Renal cortical epithelial cell (primary cell): ENCODE data around the gene SLC25A46. TPM values are rescaled to one million over a fixed set of nuclear protein-coding genes. Genes with fewer than 3 reads are reported as not detected.
A peak's percentile ranks its signal among the peaks of the same experiment; 100 is the strongest.
"Not testable (repeated sequence)": the region's sequence is repeated elsewhere in the genome, so short reads cannot be mapped to it uniquely, and the experiment has no call there.

Experiments used
- DNase-seq: peaks from one replicate; pipeline ENCODE4 v3.0.0-alpha.2; 2011; ENCODE audit warnings: low read depth
- total RNA-seq: library from RNA; depleted of rRNA; stranded (reverse); fragments of >200 nt; gene quantifications from 2 replicates; pipeline ENCODE4 v1.2.3, GENCODE V29; 2014

Gene SLC25A46
- 96.4 and 119 TPM in 2 replicates for total RNA-seq

DNA sequence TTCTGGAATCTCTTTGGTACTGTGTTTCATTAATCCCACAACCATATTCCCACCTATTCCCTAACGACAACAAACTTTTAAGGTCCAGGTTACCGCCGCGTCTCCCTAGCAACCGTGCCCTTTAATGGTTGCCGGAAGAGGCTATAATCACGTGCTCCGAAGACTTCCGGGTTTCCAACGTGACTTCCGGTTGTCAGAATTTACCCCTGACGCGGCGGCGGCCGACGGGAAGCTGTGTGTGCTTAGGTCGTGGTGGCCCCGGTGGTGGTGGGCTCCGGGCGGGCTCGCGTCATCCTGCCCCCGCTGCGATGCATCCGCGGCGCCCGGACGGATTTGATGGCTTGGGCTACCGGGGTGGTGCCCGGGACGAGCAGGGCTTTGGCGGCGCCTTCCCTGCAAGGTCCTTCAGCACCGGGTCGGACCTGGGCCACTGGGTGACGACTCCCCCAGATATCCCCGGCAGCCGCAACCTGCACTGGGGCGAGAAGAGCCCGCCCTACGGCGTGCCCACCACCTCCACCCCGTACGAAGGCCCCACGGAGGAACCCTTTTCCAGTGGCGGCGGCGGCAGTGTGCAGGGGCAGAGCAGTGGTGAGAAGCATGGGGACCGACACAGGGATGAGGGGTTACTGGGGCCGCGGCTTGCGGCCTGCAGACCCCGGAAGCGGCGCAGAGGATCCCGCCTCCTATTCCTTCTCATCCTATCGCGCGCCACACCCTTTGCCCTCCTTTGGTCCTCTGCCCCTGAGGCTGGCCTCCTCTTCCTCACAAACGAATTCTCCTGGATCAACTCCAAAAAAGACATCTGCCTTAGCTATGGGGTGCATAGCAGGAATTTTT is at the start of gene SLC25A46:
TSS of gene SLC25A46 (plus strand) at position 196 of the 840 bp plus-strand sequence. CDS start at position 309, 113 bp downstream.
- DNase-seq: peak; percentile 86

DNA sequence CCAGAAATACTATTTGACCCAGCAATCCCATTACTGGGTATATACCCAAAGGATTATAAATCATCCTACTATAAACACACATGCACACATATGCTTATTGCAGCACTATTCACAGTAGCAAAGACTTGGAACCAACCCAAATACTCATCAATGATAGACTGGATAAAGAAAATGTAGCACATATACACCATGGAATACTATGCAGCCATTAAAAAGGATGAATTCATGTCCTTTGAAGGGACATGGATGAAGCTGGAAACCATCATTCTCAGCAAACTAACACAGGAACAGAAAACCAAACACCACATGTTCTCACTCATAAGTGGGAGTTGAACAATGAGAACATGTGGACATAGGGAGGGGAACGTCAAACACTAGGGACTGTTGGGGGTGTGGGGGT is 48.2 kb upstream of the SLC25A46 start:
- not testable (repeated sequence) for DNase-seq

DNA sequence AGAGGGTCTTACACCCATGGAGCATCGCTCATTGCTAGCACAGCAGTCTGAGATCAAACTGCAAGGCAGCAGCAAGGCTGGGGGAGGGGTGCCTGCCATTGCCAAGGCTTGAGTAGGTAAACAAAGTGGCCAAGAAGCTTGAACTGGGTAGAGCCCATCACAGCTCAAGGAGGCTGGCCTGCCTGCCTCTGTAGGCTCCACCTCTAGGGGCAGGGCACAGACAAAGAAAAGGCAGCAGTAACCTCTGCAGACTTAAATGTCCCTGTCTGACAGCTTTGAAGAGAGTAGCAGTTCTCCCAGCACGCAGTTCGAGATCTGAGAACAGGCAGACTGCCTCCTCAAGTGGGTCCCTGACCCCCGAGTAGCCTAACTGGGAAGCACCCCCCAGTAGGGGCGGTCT is 46.1 kb upstream of the SLC25A46 start:
- DNase-seq: not testable (repeated sequence)

DNA sequence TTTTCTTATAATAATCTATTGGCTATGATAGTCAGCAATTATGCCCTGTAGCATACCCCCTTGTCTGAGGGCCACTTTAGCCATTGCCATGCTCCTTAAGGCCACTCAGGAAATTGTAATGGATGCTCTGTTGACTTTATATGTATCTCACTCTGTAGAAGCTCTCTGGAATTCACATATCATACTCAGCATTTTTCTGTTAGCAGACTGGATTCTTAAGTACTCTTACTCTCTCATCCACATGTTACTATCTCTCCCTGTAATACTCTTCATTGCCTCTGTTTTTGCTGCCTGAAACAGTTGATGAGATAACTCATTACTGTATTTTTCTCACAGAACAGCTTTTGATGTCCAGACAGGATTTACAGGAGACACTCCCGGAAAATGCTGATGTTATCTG is 36.5 kb upstream of the SLC25A46 start:
- DNase-seq: no peak

DNA sequence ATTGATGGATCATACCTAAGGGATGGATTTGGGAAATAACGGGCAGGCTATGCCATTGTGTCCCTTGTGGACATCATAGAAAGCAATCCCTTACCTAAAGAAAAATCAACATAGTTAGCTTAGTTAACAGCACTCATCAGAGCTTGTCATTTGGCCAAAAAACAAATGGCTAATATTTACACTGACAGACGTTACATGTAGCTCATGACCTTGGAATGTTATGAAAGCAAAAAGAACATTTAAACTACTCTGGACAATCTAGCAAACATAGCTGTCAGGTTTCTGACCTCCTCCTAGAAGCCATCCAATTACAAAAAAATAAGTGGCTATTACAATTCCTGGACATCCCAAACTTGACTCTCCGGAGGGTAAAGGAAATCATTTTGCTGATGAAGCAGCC is 36.1 kb upstream of the SLC25A46 start:
- no peak for DNase-seq

DNA sequence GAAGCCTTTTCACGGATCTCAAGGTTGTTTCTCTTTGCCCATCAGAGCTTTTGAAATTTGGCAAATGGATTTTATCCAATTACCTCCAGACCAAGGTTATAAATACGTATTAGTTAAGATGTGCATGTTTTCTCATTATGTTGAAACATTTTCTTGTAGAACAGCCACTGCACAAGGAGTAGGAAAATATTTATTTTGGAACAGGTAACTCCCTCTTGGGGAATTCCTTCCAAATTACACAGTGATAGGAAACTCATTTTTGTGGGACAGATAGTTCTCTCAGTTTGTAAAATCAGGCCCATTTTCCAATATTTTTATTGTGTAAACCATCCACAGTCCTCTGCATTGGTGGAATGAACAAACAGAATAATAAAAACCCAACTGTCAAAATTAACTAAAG is 35.3 kb upstream of the SLC25A46 start:
- DNase-seq: no peak

DNA sequence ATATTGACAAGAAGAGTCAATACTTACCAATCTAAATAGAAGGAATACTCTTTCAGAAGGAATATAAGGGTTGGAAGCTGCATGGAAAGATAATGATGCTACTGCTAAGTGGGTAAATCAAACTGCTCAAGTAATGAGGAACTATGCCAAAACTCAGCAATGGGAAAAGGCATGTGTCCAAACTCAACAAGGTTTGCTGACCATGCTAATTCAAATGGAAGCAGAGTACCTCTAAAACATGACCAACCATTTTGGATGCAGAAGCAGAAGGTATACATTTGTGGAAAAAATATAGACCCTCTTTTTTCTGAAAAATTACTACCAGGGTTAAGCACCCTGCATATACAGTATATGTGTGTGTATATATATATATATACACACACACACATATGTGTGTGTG is 33.5 kb upstream of the SLC25A46 start:
- no peak for DNase-seq

DNA sequence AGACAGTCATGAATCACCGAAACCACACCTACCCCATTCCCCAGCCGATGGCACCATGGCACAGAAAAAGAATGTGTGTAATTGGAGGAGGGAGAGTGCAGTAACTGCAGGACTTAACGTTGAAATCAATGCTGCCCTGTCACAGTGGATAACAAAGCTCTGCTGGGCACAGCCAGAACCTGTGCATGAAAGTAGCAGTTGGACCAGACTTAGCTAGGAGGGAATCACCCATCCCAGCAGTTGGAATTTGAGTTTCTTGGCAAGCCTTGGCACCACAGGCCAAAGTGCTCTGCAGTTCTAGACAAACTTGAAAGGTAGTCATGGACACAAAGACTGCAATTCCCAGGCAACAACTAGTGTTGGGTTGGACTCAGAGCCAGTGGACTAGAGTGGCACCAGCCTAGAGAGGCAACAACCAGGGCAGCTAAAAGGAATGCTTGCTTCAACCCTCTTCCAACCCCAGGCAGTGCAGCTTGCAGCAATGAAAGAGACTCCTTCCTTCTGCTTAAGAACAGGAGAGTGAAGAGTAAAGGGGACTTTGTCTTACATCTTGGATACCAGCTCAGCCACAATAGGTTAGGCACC is 31.5 kb upstream of the SLC25A46 start:
- DNase-seq: no peak

DNA sequence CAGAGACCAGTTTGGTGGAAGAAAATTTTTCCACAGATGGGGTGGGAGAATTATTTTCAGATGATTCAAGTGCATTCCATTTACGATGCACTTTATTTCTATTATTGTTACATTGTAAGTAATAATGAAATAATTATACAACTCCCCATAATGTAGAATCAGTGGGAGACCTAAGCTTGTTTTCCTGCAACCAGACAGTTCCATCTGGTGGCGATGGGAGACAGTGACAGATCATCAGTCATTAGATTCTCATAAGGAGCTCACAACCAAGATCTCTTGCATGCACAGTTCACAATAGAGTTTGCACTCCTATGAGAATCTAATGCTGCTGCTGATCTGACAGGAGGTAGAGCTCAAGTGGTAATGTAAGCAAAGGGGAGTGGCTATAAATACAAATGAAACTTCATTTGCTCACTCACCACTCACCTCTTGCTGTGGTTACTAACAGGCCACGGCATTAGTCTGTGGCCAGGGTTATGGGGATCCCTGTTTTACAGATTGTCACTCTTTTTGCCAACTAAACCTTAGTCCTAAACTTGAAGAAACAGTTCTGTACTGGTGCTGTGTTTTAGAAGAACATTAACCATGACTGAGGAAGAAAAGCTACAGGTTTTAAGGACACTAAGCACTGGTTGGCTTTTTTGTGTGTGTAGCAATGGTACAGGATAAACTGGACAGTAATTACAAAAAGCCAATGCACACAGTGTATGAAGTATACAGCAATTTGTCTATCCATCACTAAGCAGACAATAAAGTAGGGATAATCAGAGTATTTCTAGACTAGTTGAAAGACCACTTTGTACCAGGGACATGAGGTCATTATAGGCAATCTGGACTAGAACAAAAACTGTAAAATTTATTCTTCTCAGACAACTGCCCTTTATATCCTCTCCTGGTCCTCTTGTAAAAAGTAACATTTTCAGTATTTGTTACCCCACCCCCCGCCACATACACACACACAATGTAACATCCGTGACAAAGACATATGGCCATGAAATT is 22.3 kb upstream of the SLC25A46 start:
- DNase-seq: no peak

DNA sequence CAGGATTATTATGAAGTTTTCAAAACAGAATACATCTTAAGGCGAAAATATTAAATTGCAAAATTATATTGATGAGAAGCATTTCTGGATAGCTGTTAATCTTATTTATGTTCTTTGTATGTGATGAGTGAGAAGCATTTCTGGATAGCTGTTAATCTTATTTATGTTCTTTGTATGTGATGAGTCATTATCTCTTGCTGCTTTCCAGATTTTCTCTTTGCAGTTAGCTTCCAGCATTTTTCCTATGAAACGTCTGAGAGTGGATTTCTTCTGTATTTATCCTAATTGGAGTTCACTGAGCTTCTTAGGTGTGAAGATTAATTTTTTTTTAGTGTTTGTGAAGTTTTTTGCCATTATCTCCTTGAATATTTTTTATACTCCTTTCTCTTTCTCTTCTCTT is 20.5 kb upstream of the SLC25A46 start:
- DNase-seq: no peak

DNA sequence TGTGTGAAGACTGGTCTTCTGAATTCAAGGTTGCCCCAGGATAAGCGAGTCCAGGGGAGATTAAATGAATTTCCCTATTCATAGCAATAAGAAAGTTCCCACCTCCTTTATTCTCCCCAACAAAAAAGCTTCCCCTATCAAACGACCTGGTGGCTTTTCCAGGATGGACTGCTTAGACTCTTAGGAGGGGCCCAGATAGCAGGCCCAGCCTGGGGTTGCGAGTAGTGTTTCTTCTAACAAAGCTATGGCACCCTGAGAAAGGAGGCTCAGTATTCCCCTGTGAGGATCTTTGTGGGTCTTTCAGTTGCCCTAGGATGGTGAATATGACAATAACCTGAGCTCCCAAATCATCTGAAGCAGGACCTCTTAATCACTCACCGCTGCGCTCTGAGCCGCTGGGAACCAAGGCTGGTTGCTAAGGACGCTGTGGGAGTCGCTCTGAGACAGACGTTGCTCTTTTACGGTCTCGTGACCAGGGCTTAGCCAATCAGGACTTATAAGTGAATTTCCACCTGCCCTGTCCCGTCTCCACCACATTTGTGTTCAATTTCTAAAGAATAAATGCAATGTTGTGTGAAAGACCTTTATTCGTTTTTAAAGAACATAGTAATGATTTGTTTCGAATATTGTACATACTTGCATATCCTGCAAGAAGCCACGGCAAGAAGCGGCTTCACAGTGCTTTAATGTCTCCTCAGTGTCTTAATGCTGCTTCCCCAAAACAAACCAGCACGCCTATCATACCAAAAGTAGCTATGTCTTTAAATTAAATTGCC is 12.4 kb upstream of the SLC25A46 start, which contains the start of gene TMEM232:
TSS of gene TMEM232 (minus strand) at position 423 of the 776 bp plus-strand sequence. CDS start 59,319 bp downstream, outside the sequence.
- DNase-seq: peak; percentile 88

DNA sequence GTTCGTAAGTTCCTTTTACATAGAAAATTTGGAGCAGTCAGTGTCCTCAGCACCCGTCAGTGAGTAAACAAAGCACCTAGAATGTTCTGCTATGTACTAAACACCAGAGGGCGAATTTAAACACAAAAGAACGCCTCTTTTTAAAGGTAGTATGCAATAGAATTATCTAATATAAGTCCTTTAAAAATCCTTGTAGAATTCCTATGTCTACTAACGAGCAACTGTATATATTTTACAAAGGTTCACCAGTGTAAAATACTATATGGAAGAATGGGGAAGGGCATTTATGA is 11.8 kb upstream of the SLC25A46 start:
- DNase-seq: peak; percentile 26

DNA sequence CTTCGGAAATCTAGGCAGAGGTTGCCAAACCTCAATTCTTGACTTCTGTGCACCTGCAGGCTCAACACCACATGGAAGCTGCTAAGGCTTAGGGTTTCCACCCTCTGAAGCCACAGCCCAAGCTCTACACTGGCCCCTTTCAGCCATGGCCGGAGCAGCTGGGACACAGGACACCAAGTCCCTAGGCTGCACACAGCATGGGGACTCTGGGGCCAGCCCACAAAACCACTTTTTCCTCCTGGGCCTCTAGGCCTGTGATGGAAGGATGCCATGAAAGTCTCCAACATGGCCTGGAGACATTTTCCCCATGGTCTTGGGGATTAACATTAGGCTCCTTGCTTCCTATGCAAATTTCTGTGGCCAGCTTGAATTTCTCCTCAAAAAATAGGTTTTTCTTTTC is 7.3 kb upstream of the SLC25A46 start:
- DNase-seq: not testable (repeated sequence)

DNA sequence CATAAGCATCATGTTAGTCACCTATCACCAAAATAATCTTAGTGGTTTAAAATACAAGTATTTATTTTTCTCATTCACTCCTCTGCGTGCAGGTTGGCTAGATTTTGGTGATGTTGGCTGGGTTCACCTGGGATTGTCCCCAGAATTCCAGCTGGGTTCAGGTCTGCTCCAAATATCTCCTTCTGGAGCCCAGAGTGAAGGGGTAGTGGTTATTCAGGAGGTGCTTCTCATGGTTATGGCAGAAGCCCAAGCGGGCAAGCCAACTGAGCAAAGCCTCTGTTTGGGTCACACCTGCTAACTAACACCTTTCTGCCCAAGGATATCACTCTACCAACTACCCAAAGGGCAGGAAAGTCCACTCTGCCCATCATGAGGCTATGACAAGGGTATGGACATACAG is 4.7 kb upstream of the SLC25A46 start:
- no peak for DNase-seq

DNA sequence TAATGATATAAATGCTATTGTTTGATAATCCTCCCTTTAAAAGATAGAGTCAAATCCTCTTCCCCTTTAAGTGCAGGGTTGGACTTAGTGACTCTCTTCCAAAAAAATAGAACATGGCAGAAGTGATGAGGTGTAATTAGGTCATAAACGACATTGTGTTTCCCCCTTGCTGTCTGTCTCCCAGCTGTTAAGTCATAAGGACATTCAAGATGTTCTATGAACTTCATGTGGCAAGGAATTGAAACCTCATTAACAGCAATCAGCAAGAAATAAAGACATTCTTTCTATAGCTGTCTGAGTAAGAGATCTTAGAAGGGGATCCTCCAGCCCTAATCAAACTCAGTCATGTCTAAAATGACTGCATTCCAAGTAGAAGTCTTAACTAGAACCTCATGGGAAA is 3.3 kb upstream of the SLC25A46 start:
- no peak for DNase-seq

DNA sequence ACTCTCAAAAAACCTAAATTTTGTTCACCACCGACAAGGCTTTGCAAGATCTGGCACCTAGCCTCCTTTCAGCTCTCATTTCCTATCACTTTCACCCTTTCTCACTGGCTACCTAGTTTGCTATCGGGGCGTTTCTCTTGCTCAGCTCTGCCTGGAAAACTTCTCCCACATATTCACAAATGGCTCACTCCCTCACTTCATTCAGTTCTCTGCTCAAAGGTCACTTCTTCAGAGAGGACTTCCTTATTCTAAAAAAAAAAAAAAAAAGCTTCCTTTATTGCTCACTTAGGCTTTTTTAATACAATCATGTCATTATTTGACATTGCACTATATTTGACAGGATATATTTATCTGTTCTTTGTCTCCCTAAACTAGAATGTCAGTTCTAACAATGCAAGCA is 2.1 kb upstream of the SLC25A46 start:
- no peak for DNase-seq

DNA sequence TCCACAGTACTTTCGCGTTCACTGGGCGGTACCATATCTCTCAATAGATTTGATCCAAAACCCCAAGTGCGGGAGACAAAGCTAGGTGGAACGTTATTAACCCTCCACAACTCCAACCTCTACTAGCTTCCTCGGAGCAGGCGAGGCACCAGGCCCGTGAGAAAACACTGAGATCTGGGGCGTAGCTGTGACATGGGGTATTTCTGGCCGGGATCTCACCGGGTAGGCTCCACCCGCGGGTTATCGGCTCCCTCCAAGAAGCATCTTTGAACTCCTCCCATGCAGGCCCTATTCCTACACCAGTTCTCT is 350 bp upstream of the SLC25A46 start:
- DNase-seq: no peak

DNA sequence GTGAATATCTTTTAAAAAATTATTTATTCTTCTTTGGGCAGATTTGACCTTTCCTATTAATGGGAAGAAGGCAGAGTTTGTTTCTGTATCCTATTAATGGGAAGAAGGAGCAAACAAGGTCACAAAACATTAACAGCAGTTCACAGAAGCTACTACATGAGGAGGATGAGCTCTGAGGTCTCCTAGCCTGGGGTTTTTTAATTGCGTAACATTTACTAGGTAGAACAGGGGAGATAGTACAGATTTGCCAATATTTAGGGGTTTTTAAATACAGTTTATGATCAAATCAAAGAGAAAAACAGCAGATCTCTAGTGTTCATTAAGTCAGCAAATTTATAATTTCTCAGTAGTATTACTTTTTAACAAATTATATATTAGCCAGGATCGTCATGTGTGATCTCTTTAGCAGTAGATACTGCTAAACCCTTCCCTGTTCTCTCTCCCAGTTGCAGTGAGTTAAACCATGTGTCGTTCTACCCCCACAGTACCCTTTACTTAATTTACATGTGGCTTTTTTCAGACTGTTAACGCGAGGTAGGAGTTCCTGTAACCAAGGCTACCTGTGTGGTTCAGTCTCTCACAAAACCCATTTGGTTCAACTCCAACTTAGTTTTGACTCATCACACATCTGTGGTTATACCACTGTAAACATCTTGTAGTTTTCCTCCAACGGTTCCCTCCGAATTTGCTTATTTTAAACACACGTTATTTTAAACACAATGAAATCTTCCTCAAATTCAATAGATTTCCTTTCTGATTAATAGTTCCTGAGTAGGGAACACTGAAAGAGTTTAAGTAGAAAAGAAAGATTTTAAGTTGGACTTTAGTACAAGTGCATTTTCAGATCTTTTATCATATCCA is 13.3 kb downstream of the SLC25A46 start:
- DNase-seq: peak; percentile 16

DNA sequence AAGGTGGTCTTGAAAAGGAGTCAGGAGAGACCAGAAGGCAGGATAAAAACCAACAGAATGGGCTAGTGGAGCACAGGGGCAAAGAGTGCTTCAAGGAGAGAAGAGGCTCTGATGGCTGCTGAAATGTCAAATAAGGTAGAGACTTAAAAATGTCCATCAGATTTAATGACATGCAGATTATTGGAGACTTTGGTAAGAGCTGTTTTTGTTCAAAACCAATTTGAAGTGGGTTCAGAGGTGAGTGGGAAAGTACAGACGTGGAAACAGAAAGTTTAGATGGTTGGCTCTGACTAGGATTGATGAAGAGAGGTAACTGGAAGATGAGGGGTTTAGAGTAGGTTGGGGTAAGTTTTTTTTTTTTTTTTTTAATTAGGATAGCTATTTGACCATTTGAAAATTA is 14.1 kb downstream of the SLC25A46 start:
- DNase-seq: no peak

DNA sequence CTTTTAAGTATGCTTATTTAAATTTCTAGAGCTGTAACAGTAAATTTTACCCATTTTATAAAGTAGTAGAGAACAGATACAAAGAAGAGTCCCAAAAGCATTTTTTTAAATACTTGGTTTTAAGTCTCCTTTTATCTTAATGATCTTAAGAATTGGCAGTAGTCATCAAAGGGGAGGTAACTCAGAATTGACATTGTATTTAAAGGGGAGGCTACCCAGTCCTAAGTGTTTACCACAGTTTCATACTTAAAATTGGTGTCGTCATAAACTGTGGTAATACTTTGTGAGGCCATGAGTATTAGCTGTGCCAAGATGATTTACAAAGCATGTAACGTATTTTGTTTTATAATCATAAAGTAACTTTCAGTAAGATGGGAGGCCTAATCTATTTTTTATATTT is 14.8 kb downstream of the SLC25A46 start:
- no peak for DNase-seq

DNA sequence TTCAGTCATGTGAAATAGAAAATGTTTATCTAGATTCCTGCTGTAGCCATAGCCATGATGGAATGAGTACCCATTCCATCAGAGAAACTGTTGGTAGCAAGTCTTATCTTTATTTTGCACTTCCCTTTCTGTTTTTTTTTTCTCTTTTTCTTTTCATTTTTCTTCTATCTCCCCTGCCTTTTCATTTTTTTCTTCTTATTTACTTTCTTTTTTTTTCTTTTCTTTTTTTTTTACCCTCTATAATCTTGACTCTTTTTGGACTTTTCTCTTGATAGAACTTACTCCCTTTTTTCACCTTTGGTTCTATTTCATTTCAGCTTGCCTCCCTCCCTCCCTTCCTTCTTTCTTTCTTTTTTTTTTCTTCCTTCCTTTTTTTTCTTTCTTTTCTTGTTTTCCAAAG is 15.4 kb downstream of the SLC25A46 start:
- DNase-seq: no peak
